Endothelial cell of umbilical vein (primary cell): Measurements from ENCODE around the gene MAN1A1. TPM values are rescaled to one million over a fixed set of nuclear protein-coding genes. Genes with fewer than 3 reads are reported as not detected.

Source experiments
- BruUV-seq: library from RNA; stranded (reverse); fragments of 400-500 nt; replicated peaks from 2 replicates; lab custom pipeline; 2021; lab: Mats Ljungman, UMichigan
- CTCF ChIA-PET: fragments of 300-600, 350-600 bp; sonication (Branson Sonifier 250); formaldehyde crosslinking; loops from one replicate; lab custom pipeline; 2021; ENCODE audit warnings: antibody characterized with exemption, inconsistent platforms; lab: Charles Lee
- POLR2A ChIA-PET: fragments of 300-600, 350-600 bp; sonication (Branson Sonifier 250); formaldehyde crosslinking; loops from one replicate; lab custom pipeline; 2021; ENCODE audit warnings: antibody characterized with exemption, inconsistent platforms; lab: Charles Lee
- DNase-seq: peaks from one replicate; pipeline ENCODE4 v3.0.0-alpha.2; 2011; ENCODE audit warnings: low read depth, low spot score
- FAIRE-seq: peaks from 2 replicates; lab custom pipeline; 2011; peaks lifted over from hg19 to GRCh38; lab: Jason Lieb, UNC
- H2AFZ ChIP-seq: 2 replicates; pipeline ENCODE4 v1.6.0; 2012; ENCODE audit warnings: low read depth, low read length, control low read depth, inconsistent platforms
- H3K27ac ChIP-seq: 2 replicates; pipeline ENCODE4 v1.5.1; 2011; ENCODE audit warnings: low read depth, mild to moderate bottlenecking, control low read depth, low read length, moderate library complexity; ENCODE audit not compliant: insufficient read depth
- H3K27me3 ChIP-seq, 2 experiments: 2 replicates each; pipeline versions ENCODE4 v1.6.0 to v1.6.1; 2011; ENCODE audit warnings: low read length in 2 of 2, mixed read lengths in 1 of 2; ENCODE audit not compliant: control insufficient read depth in 2 of 2, insufficient read depth in 2 of 2
- H3K36me3 ChIP-seq, 2 experiments: 2 replicates in 1 of 2; 3 replicates in 1 of 2; pipeline ENCODE4 v1.5.1; 2011; ENCODE audit warnings: low read length in 2 of 2, mild to moderate bottlenecking in 1 of 2, moderate library complexity in 1 of 2; ENCODE audit not compliant: control insufficient read depth in 2 of 2, insufficient read depth in 2 of 2; ENCODE audit errors: extremely low read depth in 1 of 2
- H3K4me1 ChIP-seq: 3 replicates; pipeline ENCODE4 v1.5.1; 2011; ENCODE audit warnings: mild to moderate bottlenecking, low read length; ENCODE audit not compliant: control insufficient read depth, insufficient read depth; ENCODE audit errors: extremely low read depth
- H3K4me2 ChIP-seq: 2 replicates; pipeline ENCODE4 v1.6.1; 2011; ENCODE audit warnings: low read length, control low read depth, mixed read lengths; ENCODE audit not compliant: insufficient read depth
- H3K4me3 ChIP-seq, 3 experiments: fragments of 200-600 bp in 1 of 3; sonication (generic), shearing (Covaris generic) in 1 of 3; replicated peaks in 1 of 3; 2 replicates each; pipeline ENCODE4 v1.5.1; 2011 to 2016; ENCODE audit warnings: control low read depth in 3 of 3, low read length in 3 of 3, mild to moderate bottlenecking in 2 of 3, inconsistent platforms in 1 of 3, low read depth in 1 of 3, moderate library complexity in 1 of 3; ENCODE audit not compliant: insufficient read depth in 1 of 3
- H3K79me2 ChIP-seq: 2 replicates; pipeline ENCODE4 v1.6.0; 2012; ENCODE audit warnings: low read length, inconsistent platforms; ENCODE audit not compliant: control insufficient read depth, insufficient read depth
- H3K9ac ChIP-seq: replicated peaks from 2 replicates; pipeline ENCODE3; 2011; ENCODE audit warnings: low read length, control low read depth; ENCODE audit not compliant: insufficient read depth; ENCODE audit errors: extremely low read depth
- H3K9me1 ChIP-seq: replicated peaks from 3 replicates; pipeline ENCODE4 v1.6.0; 2011; ENCODE audit warnings: mild to moderate bottlenecking, low read length; ENCODE audit not compliant: control insufficient read depth, insufficient read depth; ENCODE audit errors: extremely low read depth
- H3K9me3 ChIP-seq: replicated peaks from 2 replicates; pipeline ENCODE4 v1.5.1; 2012; ENCODE audit warnings: low read length, inconsistent platforms; ENCODE audit not compliant: control insufficient read depth, insufficient read depth
- H4K20me1 ChIP-seq: replicated peaks from 2 replicates; pipeline ENCODE3; 2011; ENCODE audit warnings: mild to moderate bottlenecking, low read length; ENCODE audit not compliant: control insufficient read depth, insufficient read depth; ENCODE audit errors: extremely low read depth
- CTCF ChIP-seq, 2 donors: IDR thresholded peaks; 1 replicate in 1 of 2; 2 replicates in 1 of 2; pipeline ENCODE4 v1.5.1; 2011; ENCODE audit warnings: low read length in 2 of 2, mild to moderate bottlenecking in 2 of 2, moderate library complexity in 2 of 2, control low read depth in 1 of 2, inconsistent platforms in 1 of 2, low read depth in 1 of 2; ENCODE audit not compliant: insufficient read depth in 1 of 2; ENCODE audit errors: extremely low read depth in 1 of 2
- EZH2 ChIP-seq: IDR thresholded peaks from 2 replicates; pipeline ENCODE4 v1.6.1; 2012; ENCODE audit warnings: borderline replicate concordance, low read depth, mild to moderate bottlenecking, moderate library complexity, low read length, inconsistent platforms; ENCODE audit not compliant: severe bottlenecking
- FOS ChIP-seq: IDR thresholded peaks from 2 replicates; pipeline ENCODE4 v1.6.1; 2011; ENCODE audit warnings: mild to moderate bottlenecking, low read length, moderate library complexity, borderline replicate concordance; ENCODE audit not compliant: insufficient read depth
- GATA2 ChIP-seq: IDR thresholded peaks from 2 replicates; pipeline ENCODE4 v1.7.0; 2011; ENCODE audit warnings: low read depth, mild to moderate bottlenecking, moderate library complexity, mixed read lengths, low read length; ENCODE audit not compliant: insufficient read length, insufficient read depth
- JUN ChIP-seq: IDR thresholded peaks from 2 replicates; pipeline ENCODE4 v1.6.1; 2011; ENCODE audit warnings: borderline replicate concordance, low read depth; ENCODE audit not compliant: insufficient read length, insufficient read depth
- MAX ChIP-seq: IDR thresholded peaks from 2 replicates; pipeline ENCODE4 v1.6.1; 2011; ENCODE audit not compliant: insufficient read depth, insufficient read length
- MYC ChIP-seq: IDR thresholded peaks from one replicate; pipeline ENCODE4 v1.6.1; 2011; ENCODE audit warnings: mild to moderate bottlenecking, low read depth, low read length
- POLR2A ChIP-seq: IDR thresholded peaks from 2 replicates; pipeline ENCODE4 v1.6.1; 2012; ENCODE audit warnings: low read depth, mild to moderate bottlenecking, control low read depth, low read length
- POLR2AphosphoS5 ChIP-seq: IDR thresholded peaks from 2 replicates; pipeline ENCODE4 v1.6.1; 2012; ENCODE audit warnings: low read depth, mild to moderate bottlenecking, control low read depth, low read length, moderate library complexity; ENCODE audit not compliant: insufficient read depth
- dilution Hi-C: fragments of 300-500 bp; cut with MboI; formaldehyde crosslinking; loops from one replicate; pipeline ENCODE4 v1.15.0; 2019; ENCODE audit warnings: low sequenced_read_pairs; ENCODE audit not compliant: extremely low pct_ligation_motif_present
- intact Hi-C: fragments of 100-400 bp; cut with micrococcal nuclease; formaldehyde crosslinking; loops from one replicate; pipeline ENCODE4 v1.10.0; 2022
- polyA plus RNA-seq, 4 experiments: library from polyadenylated mRNA; depleted of rRNA in 3 of 4; stranded (reverse) in 3 of 4; unstranded in 1 of 4; fragments of >200 nt; gene quantifications; 2 replicates each; pipeline versions ENCODE4 v1.2.1 to v1.2.3, GENCODE V29; 2011 to 2012; ENCODE audit warnings: missing spikeins in 1 of 4
- total RNA-seq: library from RNA; stranded (reverse); gene quantifications from 2 replicates; pipeline ENCODE4 v1.2.3, GENCODE V29; 2021

Gene MAN1A1
- total and polyA plus RNA-seq, 2 donors (not counting 3 experiments of a cell fraction or from before 2014, with no cell fraction given): 3.3 to 12.9 TPM

- DNase-seq (no peak), FAIRE-seq (no peak)
- Histone ChIP-seq H2AFZ (no peak overlapping the region), H3K27me3 (no peaks in the 10 kb centered on the region), H3K79me2 (no peaks in the 10 kb centered on the region), H3K27ac (no peak overlapping the region), H3K4me1 (no peaks in the 10 kb centered on the region), H3K4me2 (no peak overlapping the region), H4K20me1 (no peaks in the 10 kb centered on the region), H3K9me1 (no peaks in the 10 kb centered on the region), H3K4me3 (no peak overlapping the region), H3K9ac (no peak overlapping the region), H3K36me3 (no peaks in the 10 kb centered on the region), H3K9me3 (no peaks in the 10 kb centered on the region)
- POLR2A ChIA-PET: no interaction called here
- intact Hi-C loops (no loop called here), dilution Hi-C loops (no loop called here)
- no peak for TF ChIP-seq POLR2A
- TF ChIP-seq POLR2AphosphoS5: no peak
- no peak for TF ChIP-seq FOS
- no peak for TF ChIP-seq MAX
- TF ChIP-seq GATA2: no peak
- TF ChIP-seq EZH2: no peak
- no peak for TF ChIP-seq CTCF (IDR thresholded peaks at IDR 0.05; ENCODE audit: extremely low read depth in 1 of 2, insufficient read depth in 1 of 2, low read depth in 1 of 2, low read length in 2 of 2)
- no peak for TF ChIP-seq JUN
- TF ChIP-seq MYC: no peak
- CTCF ChIA-PET: interaction anchor here (0.8 kb wide), 1 partner anchor 13 kb away, joined by 3 read pairs; no protein-coding TSS in a partner anchor
- no TSS peak for BruUV-seq
These were observed 26.1 kb downstream of the MAN1A1 start for GRCh38 chr6:119323478-119323877.
